HepG2 (cell line): ENCODE data around the gene MAN2A1.

Experiments used
- CENPX ChIP-seq: sonication (generic); formaldehyde crosslinking; IDR thresholded peaks from 2 replicates; pipeline ENCODE4 v1.9.0; 2021; ENCODE audit warnings: mild to moderate bottlenecking, missing genetic modification reagents, moderate library complexity
- DPF2 ChIP-seq: sonication (generic); formaldehyde crosslinking; IDR thresholded peaks from 2 replicates; pipeline ENCODE4 v1.4.0; 2020; ENCODE audit warnings: mild to moderate bottlenecking, low read depth, missing genetic modification reagents, borderline replicate concordance
- RBM22 ChIP-seq: fragments of 200-400 bp; formaldehyde crosslinking; optimal IDR thresholded peaks from 2 replicates; pipeline ENCODE3; 2017; ENCODE audit warnings: mild to moderate bottlenecking, low read length, moderate library complexity
- RFX5 ChIP-seq: IDR thresholded peaks from 2 replicates; pipeline ENCODE4 v1.6.1; 2011; ENCODE audit warnings: low read depth, low read length, improper control_type of control experiment

DNA sequence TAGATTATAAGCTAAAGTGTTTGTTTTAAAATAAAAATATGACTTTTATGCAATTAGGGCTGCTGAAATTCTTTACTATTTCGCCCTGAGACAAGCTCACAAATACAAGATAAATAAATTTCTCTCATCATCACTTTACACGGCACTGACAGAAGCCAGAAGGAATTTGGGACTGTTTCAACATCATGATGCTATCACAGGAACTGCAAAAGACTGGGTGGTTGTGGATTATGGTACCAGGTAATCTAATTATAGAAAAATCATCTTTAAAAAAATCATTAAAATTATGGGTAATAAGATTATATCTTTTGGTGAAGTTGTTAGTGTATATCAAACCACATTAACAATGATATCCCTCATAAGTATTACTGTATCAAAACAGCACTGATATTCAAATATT lies 95.0 kb downstream of the MAN2A1 start:
- TF ChIP-seq DPF2 (CRISPR knock-in tag) (no peak), RBM22 (no peak), RFX5 (no peak), CENPX (CRISPR knock-in tag) (no peak)
